GM18508 (cell line): ENCODE data around the gene EHMT1.

Source experiments
- ATAC-seq: cut with Tn5 transposase; IDR thresholded peaks from one replicate; pipeline ENCODE4 v1.9.1; 2021; ENCODE audit warnings: moderate number of reproducible peaks; ENCODE audit not compliant: insufficient read depth, unreplicated experiment

Gene EHMT1

DNA sequence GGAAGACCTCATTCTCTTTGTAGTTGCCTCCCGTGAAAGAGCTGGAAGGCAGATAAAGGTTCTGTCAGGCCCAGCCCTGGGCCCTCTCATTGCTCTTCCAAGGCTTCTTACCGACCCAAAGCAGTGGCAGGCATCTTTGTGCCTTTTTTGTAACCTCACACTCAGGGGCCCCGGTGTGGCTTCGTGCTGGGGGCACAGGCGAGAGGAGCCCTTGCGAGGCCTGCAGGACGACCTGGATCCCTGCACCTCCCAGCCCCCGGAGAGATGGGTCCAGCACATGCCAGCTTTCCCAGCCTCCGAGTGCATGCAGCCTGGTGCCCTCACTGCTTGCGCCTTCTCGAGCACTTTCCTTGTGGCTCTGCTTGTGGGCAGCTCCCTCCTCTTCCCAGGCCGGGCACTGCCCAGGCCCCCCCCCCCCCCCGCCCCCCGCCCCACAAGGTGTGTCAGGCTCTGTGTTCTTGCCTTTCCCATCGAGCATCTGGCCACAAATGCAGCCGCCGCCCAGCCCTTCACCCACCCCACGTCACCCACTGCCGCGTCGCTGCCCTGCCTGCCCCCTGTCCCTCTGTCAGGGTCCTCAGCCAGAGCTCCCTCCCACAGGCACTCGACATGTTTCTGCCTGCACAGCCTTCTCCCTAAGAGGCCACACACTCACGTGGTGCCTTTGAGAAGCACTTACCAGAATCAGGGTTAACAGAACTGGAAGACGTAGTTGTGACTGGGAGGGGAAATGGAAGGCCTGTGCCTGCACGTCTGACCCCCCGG, 195.0 kb downstream of the EHMT1 start:
- ATAC-seq = no peak

DNA sequence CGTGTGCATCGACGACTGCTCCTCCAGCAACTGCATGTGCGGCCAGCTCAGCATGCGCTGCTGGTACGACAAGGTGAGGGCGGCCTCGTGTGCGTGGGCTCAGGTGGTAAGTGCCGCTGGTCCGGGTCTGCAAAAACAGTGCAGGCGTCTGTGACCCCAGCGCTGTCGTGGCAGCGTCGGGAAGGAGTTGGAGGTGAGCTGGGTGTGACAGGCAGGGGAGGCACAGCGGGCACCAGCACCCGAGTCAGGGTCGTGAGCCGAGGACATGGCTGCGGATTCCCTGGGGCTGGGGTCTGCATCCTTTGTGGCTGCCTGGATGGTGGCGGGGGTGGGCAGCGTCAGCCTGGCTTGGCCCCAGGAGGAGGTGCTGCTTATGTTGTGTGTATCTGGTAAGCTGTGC, 195.6 kb downstream of the EHMT1 start:
- ATAC-seq = no peak

DNA sequence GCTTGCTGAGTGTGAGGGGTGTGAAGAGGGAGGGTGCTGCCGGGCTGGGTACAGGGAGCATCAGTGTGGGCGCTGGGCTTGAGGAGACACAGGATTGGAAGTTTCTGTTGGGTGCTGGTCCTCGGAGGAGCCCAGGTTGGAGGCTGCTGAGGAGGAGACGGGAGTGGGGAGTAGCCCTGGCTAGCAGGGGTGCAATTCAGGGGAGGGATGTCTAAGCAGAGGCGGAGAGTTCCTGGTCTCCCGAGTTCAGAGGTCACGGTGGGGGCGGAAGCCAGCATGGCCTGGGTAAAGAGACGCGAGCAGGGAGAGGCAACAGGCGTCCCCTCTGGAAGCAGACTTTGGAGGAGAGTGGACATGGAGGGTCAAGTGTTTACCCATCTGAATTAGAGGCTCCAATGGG, 196.0 kb downstream of the EHMT1 start:
- ATAC-seq = no peak

DNA sequence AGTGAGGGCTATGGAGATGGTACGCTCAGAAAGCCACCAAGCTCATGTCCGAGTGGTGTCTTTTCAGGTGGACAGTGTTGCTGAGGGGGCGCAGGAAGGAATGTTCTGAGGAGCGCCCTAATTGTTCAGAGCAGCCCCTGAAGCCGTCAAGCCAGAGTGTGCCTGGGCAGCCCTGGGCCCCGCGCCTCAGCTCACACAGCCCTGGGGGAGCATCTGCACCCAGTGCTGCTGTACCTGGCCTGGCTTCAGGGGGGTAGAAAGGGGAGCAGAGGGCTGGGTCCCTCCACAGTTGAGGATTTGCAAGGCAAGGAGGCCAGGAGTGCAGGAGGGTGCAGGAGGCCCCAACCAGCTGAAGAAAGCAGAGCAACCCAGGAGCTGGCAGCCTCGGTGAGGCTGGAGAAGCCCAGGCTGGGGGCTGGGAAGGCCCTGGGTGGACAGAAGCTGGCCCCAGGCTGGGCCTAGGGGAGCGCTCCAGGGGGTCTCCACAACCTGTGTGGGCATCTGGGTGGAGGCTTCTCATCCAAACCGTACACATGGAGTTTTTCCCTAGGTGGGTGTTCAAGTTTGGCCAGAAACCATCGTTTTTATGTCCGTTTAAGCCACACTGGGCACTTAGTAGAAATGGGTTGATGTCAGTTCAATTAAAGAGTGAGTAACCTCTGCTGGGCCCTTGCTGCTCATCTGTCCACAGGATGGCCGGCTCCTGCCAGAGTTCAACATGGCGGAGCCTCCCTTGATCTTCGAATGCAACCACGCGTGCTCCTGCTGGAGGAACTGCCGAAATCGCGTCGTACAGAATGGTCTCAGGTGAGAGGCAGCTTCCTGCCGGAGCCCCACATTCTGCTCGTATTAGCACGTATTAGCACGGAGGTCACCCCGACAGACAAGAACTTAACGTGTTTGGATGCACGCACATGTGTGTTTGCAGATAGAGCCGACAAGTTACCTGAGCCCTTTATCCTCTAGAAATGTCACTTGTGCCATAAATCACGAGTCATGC, 196.8 kb downstream of the EHMT1 start:
- no peak for ATAC-seq

DNA sequence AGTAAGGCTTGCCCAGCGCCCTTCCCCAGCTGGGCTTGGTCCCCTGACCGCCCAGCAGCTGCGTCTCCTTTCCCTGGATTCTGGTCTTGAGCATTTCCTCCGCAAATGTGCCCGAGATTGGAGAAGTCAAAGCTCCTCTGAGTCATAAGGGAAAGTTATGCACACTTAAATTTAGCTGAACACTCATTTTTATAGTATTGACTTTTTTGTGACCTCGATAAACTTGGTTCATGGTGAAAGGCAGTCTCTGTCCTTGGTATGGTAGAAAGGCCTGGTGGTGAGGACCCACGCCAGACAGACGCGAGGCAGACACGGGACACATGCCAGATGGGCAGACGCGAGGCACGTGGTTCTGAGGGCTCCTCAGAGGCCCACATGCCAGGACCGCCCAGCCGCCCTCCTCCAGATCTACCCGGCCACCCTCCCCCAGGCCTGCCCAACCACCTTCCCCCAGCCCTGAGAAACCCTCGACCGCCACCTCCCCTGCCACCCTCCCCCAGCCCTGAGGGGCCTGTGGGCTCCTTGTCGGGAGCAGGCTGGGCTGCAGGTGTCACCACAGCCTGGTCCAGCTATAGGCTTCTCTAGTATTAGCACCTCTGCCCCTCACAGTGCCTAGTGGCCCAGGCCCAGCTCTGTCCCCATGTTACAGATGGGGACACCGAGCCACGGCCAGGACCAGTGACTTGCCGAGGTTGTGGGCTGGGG, 197.9 kb downstream of the EHMT1 start:
- no peak for ATAC-seq

DNA sequence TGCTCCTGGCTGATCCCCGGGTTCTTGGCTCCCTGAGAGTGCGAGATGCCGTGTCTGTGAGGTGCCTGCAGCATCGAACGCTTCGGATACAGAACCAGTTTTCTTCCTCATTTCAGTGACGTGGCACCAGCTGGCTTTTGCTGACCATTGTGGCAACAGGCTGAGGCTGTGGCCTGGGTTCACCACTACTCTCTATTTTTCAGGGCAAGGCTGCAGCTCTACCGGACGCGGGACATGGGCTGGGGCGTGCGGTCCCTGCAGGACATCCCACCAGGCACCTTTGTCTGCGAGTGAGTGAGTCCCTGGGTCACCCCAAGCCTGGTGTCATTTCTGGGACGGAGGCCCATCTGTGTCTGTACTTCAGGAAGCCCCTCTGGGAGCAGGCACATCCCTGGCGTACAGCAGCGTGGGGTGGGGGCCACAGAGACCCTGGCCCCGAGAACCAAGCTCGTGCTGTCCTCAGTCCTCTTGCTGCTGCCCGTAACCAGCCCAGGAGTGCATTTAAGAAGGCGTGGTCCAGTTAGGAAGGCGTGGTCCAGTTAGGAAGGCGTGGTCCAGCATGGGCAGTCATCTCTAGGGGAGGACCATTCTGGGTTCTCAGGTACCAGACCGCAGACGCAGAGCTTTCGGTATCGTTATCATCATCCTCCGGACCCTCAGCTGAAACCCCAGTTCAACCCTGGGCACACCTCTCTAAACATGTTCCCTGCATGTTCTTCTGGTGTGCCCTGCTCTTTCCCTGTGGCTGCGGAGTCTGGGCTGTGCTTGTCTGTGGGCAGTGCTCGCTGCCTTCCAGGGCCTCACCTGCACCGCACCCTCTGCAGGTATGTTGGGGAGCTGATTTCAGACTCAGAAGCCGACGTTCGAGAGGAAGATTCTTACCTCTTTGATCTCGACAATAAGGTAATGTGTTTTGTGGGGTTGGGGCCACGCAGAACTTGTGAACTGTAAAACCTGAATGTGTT, 198.7 kb downstream of the EHMT1 start:
- no peak for ATAC-seq

DNA sequence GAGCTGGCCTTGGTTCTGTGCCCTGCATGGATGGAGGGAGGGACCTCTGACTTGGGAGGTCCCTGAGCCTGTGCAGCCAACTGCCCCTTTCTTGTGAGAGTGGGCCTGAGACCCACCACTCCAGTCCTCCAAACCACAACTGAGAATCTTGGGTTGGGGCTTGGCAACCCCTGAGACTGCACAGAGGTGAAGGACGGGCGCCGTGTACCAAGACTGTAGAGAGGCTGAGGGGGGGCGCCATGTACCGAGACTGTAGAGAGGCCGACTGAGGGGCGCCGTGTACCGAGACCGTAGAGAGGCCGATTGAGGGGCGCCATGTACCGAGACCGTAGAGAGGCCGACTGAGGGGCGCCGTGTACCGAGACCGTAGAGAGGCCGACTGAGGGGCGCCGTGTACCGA, 199.5 kb downstream of the EHMT1 start:
- no peak for ATAC-seq

DNA sequence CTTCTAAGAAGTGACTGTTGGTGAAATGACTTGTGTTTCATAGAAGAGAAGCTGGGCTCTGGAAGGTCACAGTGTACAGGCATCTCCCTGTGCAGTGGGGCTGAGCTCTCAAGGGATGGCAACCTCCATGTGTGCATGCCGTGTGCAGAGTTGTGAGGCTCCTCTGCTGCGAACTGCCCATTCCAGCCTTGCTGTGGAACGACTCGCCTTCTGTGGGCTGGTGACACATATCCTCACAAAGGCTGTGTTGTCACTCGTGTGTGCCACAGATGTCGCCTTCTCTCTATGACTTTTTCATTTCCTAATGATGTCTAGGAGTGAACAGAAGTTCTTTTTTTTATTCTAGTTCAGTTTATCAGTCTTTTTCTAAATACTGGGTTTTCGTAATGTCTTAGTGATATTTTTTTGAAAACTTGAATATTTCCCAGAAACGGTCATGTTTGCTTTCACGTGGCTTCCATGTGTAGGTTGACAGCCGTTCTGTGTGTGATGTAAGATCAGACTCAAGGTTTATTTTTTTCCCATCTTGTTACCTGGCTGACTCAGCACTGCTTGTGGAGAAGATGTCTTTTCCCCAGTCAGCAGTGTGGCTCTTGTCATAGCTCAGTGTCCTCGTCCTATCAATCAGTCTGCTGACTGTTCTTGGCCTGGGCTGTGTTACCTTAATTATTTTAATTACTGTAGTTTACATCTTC, 201.5 kb downstream of the EHMT1 start:
- ATAC-seq = no peak

DNA sequence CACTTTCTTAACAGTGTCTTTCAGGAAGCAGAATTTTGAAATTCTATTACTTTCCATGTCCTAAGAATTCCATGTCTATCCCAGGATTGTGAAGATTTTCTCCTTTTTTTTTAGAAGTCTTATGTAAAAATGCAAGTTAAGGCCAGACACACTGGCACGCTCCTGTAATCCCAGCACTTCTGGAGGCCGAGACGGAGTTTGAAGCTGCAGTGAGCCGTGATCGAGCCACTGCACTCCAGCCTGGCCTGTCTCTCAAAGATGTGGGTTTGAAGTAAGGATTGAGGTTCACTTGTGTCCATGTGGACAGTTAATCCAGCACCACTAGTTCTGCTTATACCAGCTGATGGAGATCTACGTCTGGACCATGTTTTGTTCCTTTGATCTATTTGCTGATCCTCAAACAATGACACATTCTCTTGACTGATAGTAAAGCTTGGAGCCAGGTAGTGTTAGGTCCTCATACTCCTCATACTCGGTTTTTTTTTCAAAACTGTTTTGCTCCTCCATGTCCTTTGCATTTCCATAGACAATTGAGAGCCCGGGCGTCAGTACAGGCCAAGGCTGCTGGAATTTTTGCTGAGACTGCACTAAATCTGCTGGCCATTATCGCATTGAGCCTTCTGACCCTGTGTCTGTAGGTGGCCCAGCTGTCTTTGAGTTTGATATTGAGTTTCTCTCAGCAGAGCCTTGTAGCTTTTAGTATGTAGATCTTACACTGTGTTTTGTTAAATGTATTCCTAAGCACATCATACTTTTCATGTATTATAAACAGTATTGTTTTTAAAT, 205.4 kb downstream of the EHMT1 start:
- ATAC-seq = no peak

DNA sequence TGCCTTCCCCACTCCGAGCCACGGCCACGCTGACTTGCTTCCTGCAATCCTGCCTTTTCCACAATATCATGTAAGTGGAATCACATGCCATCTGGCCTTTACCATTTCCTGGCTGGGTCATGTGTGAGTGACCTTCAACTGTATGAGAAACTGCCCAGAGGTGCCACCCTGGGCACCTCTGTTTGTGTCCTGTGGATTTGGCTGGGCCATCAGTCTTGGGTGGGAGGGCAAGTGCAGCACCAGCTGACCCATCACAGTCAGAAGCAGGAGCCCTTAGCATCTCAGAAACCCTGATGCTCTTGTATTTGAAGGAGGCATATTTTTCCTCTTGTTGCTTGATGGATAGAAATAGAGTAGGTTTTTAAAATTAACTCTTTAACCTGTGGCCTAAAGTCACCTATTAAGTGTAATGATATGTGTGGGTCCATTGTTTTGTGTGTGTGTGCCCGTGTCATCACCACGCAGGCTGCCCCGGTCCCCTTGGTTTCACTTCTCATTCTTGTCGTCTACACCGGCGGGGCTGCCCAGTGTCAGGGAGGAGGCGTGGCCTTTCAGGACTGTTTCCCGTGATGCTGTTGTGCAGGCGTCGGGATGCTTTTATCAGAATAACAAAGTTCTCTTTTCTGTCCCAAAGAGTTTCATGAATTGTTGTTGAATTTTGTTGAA, 206.7 kb downstream of the EHMT1 start:
- no peak for ATAC-seq

DNA sequence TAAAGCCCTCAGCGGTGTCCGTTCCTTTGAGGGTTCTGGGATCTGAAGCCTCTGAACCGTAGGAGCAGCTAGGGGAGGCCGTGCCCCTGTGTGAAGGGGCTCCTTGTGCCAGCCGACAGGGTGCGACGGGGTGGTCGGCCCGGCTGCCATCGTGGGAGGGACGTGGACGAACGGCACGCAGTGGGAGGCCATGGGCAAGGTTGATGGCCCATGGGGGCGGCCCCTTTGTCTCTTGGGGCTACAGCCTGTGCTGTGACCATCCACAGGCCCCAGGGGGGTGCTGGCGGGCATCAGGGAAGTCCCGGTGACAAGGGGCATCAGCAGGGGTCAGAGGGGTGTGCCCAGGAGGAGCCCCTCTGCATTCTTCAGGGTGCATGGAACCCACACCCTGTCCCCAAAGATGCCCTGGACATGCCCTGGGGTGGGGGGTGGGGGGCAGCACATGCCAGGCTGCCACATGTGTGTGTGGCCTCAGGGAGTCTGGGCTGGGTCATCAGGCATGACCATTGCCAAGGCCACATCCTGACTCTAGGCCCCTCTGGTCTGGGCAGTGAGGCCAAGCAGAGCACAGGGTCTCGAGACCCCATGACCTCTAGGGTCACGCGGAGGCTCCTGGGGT, 209.2 kb downstream of the EHMT1 start:
- no peak for ATAC-seq

DNA sequence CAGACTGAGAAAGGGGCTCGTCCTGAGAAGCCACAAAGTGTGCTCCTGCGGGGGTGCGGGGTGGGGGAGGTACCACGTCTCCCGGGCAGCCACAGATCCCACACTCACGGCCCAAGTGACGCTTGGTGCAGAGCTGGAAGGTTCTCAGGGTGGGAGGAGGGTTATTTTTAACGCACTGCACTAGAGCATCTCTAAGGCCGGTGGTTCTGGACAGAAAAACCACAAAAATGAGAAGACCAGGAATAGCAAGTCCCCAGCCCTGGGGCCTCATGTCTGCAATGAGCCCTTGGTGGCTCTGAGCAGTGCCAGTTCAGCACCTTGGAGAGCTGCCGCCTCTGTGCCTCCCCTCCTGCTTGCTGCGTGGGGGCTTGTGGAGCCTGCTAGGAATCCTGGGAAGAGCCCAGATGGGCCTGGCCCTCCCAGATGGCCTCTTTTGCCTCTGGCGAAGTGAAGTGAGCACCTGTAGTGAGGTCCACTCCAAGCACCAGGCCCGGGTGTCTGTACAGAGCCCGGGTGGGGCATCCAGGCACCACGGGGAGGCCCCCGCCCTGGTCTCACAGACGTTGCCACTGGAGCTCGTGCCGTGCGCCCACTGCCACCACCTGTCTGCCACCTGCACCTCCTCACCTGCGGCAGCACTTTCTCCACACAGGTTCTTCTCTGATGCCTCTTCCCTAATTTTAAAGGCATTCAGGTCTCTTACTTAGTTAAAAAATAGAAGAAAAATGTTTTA, 209.9 kb downstream of the EHMT1 start:
- no peak for ATAC-seq

DNA sequence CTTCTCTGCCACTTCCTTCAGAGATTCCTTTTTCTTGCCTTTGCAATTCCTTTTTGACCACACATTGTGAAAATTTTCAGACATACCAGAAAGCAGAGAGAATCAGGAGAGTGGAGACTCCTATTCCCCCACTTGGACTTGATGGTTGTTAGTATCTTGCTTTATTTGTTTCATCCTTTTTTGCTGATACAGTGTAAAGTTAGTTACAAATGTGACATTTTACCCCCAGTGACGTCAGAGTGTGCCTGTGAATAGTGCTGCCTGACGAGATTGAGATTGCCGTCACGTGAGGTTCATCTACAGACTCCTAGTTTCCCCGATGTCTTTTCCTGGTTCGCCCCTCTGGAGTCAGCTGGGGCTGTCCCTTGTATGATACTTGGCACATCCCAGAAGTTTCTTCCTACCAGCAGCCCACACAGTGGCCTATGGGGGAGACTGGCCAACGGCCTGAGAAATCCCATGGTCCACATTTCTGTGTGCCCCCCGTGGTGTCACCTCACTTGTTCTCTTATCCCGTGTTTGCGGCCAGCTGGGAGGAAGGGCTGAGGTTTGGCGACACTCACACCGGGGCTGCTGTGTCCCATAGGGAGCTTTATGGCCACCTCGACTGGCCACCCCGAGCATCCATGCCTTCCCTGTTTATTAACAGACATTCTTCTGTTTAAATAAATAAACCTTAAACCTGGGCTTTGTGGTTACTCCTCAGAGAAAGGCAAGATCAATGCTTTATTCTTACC, 210.6 kb downstream of the EHMT1 start:
- ATAC-seq = no peak

DNA sequence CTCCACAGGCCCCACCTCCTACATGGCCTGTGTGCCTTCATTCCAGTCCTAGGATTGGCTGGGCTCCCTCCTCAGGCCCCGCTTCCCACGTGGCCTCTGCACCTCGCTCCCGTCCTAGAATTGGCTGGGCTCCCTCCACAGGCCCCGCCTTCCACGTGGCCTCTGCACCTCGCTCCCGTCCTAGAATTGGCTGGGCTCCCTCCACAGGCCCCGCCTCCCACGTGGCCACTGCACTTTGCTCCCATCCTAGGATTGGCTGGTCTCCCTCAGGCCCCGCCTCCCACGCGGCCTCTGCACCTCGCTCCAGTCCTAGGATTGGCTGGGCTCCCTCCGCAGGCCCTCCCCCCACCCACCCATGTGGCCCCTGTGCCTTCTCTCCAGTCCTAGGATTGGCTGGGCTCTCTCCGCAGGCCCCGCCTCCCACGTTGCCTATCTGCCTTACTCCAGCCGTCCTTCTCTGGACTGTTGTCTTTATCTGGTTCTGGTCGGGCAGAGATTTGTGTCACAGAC, 213.4 kb downstream of the EHMT1 start:
- ATAC-seq = no peak

DNA sequence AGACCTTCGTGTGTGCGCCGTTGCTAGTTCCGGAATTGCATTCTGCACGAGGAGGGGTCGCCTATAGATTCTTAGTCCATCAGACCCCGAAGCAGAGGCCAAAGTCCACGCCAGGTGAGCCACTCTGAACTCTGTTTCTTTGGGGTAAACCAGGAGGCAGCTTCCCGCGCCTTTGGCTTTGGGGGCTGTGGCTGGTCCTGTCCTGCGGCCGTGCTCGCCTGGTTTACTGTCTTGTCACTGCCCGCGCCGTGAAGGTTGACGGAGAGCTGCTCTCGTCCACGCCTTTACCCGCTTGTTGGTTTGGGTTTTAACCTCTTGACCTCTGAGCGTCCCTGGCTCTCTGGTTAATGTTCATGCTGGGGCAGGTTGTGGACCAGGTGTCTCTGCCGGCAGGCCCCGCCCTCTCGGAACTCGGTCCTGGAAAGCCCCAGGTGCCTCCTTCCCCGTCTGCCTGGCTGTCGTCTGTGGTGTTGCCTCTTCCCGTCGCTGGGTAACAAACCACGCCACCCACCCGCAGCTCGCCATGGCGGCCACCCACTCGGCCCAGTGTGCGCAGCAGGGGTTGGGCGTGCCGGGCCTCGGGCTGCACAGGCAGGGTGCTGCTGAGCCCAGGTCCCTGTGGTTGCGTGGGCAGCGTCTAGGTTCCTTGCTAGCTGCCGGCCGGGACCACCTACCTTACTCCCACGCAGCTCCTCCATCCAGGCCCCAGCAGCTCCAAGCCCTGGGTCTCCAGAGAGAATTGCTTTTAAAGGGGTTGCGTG, 214.2 kb downstream of the EHMT1 start:
- ATAC-seq = no peak
